HG03565 (cell line): ENCODE results near the gene VTI1A.
"Not testable (repeated sequence)": the region's sequence is repeated elsewhere in the genome, so short reads cannot be mapped to it uniquely, and the experiment has no call there.

ENCODE experiments used
- ATAC-seq: cut with Tn5 transposase; IDR thresholded peaks from one replicate; pipeline ENCODE4 v1.9.1; 2021; ENCODE audit warnings: mild to moderate bottlenecking, moderate library complexity; ENCODE audit not compliant: unreplicated experiment

VTI1A gene

DNA sequence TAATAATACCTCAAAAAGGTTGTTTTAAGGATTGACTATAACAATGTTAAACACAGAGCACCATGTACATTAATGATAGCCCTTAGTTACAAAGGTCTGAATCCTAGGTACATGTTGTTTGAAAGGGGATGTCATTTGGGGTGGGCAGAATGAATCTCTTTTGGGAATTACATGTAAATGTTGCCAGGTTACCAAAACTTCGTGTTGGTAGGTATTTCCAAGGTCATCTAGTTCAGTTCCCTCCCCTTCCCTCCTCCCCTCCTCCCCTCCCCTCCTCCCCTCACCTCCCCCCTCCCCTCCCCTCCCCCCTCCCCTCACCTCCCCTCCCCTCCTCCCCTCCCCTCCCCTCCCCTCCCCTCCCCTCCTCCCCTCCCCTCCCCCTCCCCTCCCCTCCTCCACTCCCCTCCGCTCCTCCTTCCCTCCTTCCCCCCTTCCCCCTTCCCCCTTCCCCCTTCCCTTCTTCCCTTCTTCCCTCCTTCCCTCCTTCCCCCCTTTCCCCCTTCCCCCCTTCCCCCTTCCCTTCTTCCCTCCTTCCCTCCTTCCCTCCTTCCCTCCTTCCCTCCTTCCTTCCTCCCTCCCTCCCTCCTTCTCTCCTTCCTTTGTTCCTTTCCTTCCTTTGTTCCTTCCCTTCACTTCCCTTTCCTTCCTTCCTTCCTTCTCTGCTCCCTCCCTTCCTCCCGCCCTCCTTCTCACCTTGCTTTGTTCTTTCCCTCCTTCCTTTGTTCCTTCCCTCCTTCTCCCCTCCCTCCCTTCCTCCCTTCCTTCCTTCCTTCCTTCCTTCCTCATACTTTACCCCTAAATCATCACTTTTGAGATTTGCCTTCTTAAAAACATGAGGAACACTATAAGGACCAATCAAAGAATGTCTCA, 8.1 kb downstream of the VTI1A start:
- no peak for ATAC-seq

DNA sequence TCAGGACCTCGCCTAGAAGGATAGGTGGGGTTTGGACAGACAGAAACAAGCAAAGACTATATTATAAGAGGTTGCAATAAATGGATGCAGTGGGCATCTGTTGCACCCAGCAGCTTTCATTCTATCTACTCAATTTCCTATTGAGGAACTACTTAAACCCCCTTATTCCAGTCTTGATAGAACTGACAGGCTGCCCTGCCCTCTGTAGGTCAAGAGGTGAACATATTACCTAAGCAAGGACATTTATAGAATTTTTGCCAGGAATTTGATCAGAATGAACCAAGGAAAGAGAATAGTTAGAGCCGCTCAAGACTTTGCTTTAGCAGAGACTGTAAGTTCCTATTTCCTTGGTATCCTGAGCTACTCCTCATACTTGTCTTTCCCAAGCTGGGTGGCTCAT, 9.5 kb downstream of the VTI1A start:
- no peak for ATAC-seq

DNA sequence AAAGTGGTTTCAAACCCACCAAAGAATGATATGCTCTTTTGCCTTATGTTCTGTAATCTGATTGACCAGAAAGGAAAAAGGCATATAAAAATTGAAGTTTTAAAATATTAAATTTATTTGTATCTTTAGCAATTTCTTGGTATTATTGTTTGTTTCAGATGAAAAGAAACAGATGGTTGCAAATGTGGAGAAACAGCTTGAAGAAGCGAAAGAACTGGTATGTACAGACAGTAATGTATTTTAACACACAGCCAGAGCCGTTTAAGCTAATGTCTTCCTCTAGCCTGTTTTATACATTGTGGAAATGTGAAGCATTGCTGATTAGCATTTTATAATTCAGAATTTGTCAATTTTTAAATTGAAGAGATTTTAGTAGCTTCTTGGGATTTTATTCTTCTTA, 13.4 kb downstream of the VTI1A start:
- no peak for ATAC-seq

DNA sequence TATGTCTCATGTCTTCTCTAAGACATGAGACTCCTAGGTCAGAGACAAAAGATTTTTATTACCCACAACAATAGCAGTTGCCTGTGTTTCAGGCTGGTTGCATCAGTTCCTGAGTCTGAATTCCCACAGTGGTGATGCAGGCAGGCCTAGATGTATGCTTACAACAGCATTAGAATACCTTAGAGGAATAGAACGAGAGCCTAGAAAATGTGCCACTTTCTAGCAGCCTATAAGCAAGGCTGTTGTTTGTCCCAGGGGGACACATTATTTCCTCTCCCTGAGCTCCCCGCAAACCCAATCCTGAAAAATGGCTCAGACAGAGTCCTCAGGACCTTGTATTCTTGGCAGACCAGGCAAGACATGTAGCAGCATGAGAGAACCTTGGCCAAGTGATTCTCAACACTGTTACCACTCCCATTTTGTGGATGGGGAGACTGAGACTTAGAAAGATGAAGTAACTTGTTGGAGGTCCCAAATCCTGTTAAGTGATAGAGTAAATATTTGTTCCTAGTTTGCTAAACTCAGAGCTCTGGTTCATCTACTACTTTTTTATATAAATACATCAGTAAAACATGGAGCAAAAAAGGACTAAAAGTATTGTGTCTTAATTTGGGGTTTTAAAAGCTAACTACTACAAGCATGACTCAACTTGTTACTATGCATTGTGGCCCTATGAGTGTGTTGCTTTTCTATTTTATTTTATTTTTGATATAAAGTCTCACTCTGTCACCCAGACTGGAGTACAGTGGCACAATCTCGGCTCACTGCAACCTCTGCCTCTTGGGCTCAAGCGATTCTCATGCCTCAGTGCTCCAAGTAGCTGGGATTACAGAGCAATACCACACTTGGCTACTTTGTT, 14.2 kb downstream of the VTI1A start:
- ATAC-seq, result no peak

DNA sequence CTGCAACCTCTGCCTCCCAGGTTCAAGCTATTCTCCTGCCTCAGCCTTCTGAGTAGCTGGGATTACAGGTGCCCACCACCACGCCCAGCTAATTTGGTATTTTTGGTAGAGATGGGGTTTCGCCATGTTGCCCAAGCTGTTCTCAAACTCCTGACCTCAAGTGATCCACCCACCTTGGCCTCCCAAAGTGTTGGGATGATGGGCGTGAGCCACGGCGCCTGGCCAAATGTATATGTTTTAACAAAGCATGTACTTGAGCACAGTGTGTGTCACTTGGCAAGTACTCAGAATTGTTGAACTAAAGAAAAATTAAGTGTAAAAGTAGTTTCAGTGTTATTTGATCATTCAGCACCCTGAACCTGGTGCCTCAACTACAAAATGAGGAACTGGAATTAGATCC, 17.1 kb downstream of the VTI1A start:
- not testable (repeated sequence) for ATAC-seq

DNA sequence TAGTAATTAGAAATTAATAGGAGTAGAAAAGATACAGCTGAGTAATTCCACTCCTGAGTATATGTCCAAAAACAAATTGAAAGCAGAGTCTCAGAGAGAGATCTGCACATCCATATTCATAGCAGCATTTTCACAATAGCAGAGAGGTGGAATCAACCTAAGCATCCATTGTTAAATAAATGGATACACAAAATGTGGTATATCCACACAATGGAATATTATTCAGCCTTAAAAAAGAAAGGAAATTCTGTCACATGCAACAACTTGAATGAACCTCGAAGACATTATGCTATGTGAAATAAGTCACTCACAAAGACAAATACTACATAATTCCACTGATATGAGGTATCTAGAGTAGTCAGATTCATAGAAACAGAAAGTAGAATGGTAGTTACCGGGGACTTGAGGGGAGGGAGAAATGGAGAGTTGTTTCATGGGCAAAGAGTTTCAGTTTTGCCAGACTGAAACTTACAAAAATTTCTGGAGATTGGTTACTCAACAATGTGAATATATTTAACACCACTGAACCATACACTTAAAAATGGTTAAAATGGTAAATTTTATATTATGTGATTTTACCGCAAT, 18.4 kb downstream of the VTI1A start:
- ATAC-seq, result no peak

DNA sequence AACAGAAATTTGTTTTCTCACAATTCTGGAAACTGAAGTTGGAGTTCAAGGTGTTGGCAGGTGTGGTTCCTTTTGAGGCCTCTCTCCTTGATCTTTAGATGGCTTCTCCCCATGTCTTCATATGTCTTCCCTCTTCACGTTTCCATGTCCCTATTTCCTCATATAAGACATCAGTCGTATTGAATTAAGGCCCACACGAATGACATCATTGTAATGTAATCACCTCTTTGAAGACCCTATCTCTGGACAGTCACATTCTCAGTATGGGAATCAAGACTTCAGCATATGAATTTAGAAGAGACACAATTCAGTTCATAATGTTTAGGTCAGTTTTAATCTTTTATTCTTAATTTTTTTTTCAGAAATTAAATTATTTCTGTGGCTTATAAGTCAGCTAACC, 19.8 kb downstream of the VTI1A start:
- no peak for ATAC-seq

DNA sequence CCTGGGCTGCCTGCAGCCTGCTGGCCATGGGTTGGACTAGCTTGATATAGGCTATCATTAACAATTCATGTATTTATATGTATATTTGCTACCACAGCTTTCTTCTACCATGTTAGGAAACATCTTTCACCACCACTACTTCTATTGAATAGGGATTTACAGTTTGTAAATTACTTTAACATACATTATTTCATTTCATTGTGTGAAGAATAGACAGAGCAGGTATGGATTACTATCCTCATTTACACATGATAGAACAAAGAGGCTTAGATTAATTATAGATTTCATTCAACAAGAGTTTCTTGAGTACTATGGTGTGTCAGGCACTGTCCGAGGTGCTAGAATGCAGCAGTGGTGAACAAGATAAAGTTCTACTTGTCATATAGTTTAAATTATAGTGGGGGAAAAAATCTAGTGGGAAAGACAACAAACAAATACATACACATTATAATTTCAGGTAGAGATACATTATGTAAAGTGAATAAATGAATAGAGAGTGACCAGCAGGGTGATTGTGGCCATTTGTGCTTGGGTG, 20.6 kb downstream of the VTI1A start:
- no peak for ATAC-seq

DNA sequence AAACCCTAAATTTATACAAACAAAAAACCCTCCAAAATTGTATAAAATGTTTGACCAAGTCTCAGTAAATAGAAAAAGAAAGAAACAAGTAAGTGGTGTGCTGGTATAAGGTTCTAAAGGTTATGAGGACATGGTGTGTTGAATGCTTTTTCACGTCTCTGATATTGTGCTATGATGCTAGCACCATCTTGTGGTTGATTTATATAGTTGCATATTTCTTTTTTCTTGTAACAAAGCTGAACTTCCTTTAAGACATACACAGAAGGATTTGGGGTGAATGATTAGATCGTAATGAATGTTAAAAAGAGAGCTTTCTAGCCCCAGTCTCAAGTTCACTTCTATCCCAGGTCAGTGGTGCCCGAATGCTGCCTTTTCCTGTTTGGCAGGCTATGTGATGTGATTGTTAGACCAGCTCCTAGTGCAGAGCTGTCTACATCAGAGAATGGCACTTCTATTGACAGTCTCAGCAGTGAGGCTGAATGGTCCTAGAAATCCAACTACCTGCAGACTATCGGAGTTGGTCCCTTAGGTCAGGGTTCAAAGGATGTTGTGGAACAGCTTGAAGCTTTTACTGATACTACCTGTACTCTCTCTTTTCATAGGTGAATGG, 25.0 kb downstream of the VTI1A start:
- peak; percentile 69 for ATAC-seq

DNA sequence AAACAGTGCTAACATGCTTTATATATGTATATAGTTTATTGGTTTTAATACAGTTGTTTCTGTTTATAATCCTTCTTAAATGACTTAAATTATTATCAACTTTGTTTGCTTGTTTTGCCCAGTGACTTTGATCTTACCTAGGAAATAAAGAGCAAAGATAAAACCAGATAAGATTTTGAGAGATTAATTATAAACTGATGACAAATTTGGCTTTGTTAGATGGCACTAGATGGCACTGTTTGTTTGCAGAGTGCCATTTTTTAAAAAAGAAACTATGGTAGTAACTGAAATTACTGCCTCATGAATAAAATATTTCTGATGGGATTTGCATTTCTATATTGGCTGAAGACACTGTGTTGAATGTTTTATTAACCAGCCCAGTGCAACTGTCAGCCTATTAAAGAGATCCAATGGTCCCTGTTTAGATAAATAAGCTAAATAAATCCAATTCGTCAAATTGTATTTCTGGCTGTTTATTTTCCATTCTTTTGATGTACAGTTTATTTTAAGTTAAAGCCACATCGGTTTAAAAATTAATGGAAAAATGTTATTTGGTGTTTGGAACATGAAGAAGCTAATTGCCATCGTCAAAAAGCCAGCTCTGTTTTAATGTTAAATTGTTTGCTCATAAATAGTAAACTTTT, 28.7 kb downstream of the VTI1A start:
- ATAC-seq, result no peak

DNA sequence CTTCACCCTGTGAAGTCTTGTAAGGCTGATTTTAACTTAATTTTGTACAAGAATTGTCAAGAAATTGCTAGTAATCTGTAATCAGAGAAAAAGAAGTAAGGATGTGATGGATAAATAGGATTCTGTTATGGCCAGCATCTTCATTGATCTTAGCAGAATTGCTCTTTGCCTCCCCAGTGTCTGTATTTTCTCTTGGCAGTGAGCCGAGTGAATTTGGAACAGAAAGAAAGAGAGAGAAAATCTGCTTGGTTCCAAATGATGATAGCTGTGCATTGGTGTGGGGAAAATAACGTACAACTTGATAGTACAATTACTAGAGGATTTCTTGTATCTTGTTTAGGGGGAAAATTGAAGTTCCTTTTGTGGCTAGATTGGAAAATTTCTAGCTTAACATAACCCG, 34.6 kb downstream of the VTI1A start:
- no peak for ATAC-seq

DNA sequence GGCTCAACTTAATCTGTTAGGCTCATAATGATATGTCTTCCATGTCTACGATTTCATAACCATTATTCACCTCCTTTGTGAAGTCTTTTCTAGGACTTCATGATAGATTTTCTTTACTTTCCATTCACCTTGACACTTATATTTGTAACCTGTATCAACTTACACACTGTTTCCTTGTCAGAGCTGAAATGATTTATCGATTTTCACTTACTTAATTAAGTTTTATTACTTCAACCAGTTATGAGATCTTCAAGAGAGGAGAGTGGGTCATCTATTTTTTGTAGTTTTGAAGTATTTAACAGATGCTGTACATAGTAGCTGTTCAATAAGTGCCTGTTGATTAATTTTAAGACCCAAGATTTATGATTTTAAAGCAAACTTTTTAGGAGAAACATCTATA, 37.4 kb downstream of the VTI1A start:
- ATAC-seq, result no peak

DNA sequence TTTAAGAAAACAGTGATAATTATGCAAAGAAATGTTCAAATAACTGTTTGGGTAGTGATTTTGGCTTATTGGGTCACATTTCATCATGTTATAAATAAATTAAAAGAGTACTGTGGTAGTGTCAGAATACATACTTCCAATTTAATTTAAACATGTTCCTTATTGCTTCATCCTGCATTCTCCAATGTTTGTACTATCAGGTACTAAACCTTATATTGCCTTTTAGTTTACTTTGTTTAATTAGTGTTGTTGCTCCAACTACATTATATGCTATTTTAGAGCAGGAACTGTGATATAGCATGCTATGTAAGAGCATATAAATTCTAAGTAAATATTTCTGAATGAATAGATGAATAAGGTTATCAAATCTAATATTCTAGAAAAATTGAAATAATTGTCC, 40.9 kb downstream of the VTI1A start:
- no peak for ATAC-seq

DNA sequence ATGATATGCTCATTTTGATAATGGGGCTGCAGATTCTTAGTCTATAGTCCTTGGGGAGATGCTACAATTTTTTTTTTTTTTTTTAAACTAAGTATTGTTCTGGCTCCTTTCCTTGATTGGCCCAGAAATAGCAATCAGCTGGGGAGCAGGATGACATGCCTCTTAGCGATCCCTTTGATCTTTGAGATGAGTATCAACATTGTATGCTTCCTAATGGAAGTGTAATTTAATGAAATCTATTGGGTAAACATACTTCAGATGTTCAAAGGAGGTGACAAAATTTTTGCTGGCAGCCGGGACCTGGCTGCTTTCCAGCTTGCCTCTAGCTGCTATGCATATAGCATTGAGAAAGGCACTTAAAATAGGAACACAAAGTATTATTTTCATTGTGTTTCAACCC, 43.5 kb downstream of the VTI1A start:
- no peak for ATAC-seq

DNA sequence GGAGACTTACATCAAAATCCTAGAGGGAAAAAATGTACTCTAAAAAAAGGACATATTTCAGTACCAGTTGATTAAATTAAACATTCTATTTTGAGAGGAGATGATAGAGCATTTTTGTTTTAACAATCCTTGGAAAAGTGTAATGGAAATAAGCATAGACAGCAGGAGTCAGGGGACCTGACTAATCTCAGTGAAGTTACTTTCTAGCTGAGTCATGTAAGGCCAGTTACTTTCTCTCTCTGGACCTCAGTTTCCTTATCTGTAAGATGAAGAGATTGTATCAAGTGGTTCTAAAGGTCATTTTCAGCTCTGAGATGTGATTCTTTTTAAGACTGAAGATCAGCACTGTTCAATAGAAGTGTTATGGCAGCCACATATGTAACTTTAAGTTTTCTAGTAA, 44.1 kb downstream of the VTI1A start:
- no peak for ATAC-seq

DNA sequence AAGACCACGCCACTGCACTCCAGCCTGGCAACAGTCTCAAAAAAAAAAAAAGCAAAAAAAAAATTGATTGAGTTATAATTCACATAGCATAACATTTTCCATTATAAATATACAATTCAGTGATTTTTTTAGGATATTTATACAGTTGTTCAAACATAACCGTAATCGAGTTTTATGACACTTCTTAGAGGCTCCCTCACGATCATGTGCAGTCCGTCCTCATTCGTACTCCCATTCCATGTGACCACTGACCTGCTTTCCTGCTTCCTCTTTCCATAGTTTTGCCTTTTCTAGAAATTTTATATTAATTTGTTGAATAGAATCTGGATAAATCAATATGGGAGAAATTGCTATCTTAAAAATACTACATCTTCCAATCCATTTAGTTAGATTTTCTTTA, 45.7 kb downstream of the VTI1A start:
- ATAC-seq, result no peak

DNA sequence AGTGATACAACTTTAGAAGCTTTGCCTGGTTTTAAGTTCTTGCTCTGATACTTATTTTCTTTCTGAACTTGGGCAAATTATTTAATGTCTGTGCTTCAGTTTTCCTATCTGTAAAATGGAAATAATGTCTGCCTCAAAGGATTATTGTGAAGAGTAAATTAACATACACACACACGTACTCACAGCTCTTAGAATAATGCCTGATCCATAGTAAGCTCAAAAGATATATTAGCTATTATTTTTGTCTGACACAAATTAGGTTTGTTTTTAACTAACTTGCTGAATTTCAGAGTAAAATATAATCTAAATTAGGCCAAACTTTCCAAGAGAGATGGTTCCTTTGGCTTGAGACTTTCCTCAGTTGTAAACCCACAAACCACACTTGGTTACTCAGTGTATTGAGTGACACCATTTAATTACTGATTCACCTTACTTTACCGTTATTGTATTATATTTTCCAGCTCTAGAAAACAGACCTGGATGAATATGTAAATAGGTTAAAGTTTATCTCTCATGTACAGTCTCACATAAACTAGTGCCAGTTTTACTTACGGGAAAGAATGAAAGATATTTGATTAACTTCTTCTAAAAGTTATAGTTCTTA, 50.4 kb downstream of the VTI1A start:
- no peak for ATAC-seq

DNA sequence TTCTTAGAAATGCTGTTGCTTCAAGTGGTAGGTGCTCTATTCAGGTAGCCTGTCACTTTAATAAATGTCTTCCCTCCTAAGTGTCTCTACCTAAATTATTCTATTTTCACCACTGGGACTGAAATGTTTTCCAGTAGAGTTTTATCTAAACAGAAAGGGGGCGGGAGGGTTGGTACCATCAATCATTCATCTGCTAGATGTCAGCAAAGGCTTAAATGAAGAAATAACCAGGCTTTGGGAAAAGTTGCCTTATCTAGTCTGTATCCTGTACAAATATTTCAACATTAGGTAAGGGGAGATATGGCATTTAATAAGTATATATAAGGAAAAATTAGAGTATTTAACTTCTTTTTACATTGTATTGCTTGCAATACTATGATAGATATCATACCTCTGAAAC, 51.8 kb downstream of the VTI1A start:
- no peak for ATAC-seq

DNA sequence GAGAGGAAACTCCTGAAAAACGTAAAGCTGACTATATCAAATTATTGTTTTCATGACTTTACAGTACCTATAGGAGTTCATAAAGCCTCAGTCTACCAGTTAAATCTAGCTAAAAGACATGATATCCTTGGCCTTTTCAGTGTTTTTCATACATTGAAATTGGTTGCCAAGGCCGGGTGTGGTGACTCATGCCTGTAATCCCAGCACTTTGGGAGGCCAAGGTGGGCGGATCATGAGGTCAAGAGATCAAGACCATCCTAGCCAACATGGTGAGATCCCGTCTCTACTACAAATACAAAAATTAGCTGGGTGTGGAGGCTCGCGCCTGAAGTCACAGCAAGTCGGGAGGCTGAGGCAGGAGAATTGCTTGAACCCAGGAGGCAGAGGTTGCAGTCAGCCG, 53.0 kb downstream of the VTI1A start:
- not testable (repeated sequence) for ATAC-seq

DNA sequence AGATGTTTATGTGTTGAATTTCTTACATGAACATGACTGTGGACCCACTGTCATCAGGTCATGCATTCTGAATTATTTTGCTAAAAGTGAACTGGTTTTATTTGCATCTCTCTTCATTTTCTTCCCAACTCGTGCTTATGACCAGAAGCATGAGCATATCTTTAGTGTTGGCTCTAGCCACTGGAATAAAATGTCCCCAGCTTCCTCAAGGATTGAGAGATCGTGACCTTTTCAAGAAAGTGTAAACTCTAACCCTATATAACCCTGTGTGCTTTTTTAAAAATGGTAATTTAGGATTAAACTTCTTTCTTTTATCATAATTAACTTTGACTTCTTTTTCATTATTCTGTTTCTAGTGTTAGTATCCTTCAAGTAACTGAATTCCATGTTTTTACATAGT, 55.5 kb downstream of the VTI1A start:
- no peak for ATAC-seq
